ENCODE data around the gene ABCC4. TPM values are rescaled to one million over a fixed set of nuclear protein-coding genes. Genes with fewer than 3 reads are reported as not detected.

The ABCC4 gene
- total RNA-seq, 1 donor, result 21.4 TPM

- no peak for DNase-seq (ENCODE audit: low read depth)
- TF ChIP-seq, protein P1, sequence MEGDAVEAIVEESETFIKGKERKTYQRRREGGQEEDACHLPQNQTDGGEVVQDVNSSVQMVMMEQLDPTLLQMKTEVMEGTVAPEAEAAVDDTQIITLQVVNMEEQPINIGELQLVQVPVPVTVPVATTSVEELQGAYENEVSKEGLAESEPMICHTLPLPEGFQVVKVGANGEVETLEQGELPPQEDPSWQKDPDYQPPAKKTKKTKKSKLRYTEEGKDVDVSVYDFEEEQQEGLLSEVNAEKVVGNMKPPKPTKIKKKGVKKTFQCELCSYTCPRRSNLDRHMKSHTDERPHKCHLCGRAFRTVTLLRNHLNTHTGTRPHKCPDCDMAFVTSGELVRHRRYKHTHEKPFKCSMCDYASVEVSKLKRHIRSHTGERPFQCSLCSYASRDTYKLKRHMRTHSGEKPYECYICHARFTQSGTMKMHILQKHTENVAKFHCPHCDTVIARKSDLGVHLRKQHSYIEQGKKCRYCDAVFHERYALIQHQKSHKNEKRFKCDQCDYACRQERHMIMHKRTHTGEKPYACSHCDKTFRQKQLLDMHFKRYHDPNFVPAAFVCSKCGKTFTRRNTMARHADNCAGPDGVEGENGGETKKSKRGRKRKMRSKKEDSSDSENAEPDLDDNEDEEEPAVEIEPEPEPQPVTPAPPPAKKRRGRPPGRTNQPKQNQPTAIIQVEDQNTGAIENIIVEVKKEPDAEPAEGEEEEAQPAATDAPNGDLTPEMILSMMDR (IDR thresholded peaks at IDR 0.05; ENCODE audit: insufficient read depth, low read length), result no peak
These were observed 136.4 kb downstream of the ABCC4 start for GRCh38 chr13:95164830-95165229.

DNA sequence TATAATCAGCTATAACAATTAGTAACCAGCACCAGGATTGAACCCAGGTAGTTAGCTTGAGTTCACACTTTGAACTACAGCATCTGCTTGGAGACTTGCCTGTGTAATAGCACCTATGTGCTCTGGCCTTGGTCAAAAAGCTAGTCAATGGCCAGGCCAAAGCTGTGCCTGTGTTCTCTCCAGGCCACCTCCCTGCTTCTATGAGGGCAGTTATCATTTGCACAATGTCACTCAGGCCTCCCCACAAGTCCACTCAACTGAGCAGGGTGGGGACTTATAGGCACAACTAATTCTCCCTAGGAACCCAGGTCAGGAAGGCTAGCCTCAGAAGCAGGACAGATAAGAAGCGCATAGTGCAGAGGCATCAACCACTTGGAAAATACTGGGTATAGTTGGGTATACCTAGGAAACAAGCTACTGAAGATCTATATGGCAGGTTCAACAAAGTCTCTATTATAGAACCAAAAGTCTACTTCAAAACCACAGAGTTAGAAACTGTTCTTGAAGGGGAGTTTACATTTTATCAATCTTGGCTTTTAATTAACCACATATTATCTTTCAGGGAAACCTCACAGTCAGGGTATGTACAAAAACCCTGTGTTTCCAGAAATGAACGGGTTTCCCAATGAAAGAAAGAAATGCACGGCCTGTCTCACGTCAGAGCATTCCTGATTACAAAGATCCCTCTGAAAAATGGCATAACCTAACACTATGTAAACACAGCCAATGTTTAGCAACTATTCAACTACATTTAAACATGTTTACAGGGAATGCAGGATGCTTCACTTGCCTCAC lies 140.9 kb downstream of the ABCC4 start:
- TF ChIP-seq, protein P1 (IDR thresholded peaks at IDR 0.05; ENCODE audit: insufficient read depth, low read length), result no peak
- DNase-seq (ENCODE audit: low read depth), result no peak

More at GRCh38 chr13:95164830-95165229, 136.4 kb downstream of the ABCC4 start:
- no peak overlapping the region for H3K4me3 ChIP-seq (ENCODE audit: low read depth, low read length)

DNA sequence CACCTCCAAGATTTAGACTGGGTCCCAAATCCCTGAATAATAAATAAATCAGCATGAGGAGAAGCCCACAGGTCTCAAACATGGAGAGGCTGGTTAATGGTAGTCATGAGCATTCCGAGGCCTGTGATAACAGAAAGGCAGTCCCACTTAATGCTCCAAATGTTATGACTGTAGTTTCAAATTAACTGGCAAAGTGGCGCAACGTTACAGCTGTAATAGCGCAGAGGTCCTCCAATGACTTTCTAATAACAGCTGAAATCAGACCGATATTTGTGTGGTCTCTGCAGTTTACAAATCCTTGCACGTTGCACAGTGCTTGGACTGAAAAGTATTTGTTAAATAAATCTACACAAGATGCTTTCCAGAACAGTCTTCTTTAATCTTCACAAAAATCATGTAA lies 141.8 kb downstream of the ABCC4 start:
- no peak overlapping the region for H3K4me3 ChIP-seq (ENCODE audit: low read depth, low read length)
- TF ChIP-seq, protein P1 (IDR thresholded peaks at IDR 0.05; ENCODE audit: insufficient read depth, low read length), result no peak
- DNase-seq (ENCODE audit: low read depth), result no peak

More for the DNA sequence above, 140.9 kb downstream of the ABCC4 start:
- no peak overlapping the region for H3K4me3 ChIP-seq (ENCODE audit: low read depth, low read length)

- peak; percentile 63 for DNase-seq (ENCODE audit: low read depth)
- TF ChIP-seq, protein P1 (IDR thresholded peaks at IDR 0.05; ENCODE audit: insufficient read depth, low read length), result peak; percentile 45
These were observed 145.0 kb downstream of the ABCC4 start for GRCh38 chr13:95156208-95156607.

DNA sequence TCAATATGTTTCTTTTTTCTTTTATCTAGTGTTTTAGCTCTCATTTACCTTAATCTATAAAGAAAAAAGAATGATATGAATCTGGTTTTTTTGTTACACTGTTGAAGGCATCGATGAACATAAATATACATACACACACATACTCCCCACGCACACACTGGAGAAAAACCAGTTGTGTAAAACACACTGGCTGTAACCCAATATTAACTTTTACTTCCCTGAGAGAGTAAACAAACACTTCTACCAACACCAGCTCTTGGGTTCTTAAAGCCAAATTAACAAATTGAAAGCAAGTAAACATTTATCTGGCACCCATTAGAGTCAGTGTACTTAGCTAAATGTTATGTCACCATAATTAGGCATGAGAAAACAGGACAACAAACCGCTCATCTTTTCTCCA lies 145.7 kb downstream of the ABCC4 start:
- no peak overlapping the region for H3K4me3 ChIP-seq (ENCODE audit: low read depth, low read length)
- DNase-seq (ENCODE audit: low read depth), result no peak
- TF ChIP-seq, protein P1 (IDR thresholded peaks at IDR 0.05; ENCODE audit: insufficient read depth, low read length), result no peak

More at GRCh38 chr13:95156208-95156607, 145.0 kb downstream of the ABCC4 start:
- H3K4me3 ChIP-seq (ENCODE audit: low read depth, low read length), result no peak overlapping the region

DNA sequence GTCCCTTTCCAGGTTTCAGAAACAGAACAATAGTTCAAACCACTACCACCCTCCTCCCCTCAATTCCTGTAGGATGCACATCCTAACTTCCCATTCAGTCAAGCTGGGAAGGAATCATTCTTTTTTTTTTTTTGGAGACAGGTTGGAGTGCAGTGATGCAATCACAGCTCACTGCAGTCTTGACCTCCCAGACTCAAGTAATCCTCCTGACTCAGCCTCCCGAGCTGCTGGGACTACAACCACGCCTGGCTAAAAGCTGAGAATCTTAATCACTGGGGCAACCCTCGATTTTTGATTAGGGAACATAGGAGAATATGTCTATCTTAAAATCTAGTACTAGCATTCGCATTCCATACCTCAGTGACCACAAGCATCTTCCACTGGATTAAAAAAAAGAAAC lies 146.2 kb downstream of the ABCC4 start:
- TF ChIP-seq, protein P1 (IDR thresholded peaks at IDR 0.05; ENCODE audit: insufficient read depth, low read length), result no peak
- H3K4me3 ChIP-seq (ENCODE audit: low read depth, low read length), result no peak overlapping the region
- peak; percentile 20 for DNase-seq (ENCODE audit: low read depth)

Measured in fibroblast of the aortic adventitia (primary cell).